ES-I3 (cell line): ENCODE results near the gene G3BP2.
"Not testable (repeated sequence)": the region's sequence is repeated elsewhere in the genome, so short reads cannot be mapped to it uniquely, and the experiment has no call there.

ENCODE experiments used
- H3K36me3 ChIP-seq: 2 replicates; pipeline ENCODE4 v1.6.1; 2013; ENCODE audit warnings: mild to moderate bottlenecking, low read length, control low read depth, moderate library complexity; ENCODE audit not compliant: insufficient read depth
- H3K4me1 ChIP-seq: 2 replicates; pipeline ENCODE4 v1.6.1; 2013; ENCODE audit warnings: mild to moderate bottlenecking, control low read depth, low read length; ENCODE audit not compliant: insufficient read depth
- H3K9ac ChIP-seq: 2 replicates; pipeline ENCODE4 v1.6.1; 2013; ENCODE audit warnings: low read depth, mild to moderate bottlenecking, low read length, moderate library complexity
- H3K9me3 ChIP-seq: 2 replicates; pipeline ENCODE4 v1.6.1; 2013; ENCODE audit warnings: mild to moderate bottlenecking, low read length, moderate library complexity; ENCODE audit not compliant: control insufficient read depth, insufficient read depth

G3BP2 gene

DNA sequence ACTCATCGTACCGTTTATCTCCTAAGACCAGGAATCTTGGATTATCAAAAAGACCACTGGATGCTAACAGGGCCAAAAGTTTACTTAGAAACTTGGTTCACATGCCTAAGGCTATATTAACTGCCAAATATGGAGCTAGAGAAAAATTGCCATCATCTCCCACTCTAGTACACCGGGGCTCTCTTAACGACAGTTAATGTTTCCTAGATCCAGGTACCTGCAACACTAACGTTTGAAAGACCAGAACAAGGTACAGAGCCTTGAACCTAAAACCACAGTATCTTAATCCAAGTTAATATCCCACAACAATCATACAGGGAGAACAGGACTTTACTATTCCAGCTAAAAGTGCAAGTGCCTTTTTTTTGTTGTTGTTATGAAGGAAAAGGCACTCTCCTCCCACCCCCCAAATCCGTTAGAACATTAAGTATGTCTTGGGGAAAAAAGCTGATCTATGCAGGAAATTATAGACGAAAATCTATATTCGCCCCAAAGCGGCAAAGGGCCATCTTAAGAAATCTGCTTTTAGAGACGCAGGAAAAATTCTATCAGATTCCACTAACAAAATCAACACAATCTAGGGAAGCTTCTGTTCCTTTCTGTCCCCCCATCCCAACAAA lies 1.3 kb downstream of the G3BP2 start:
- H3K36me3 ChIP-seq = no peaks in the 10 kb centered on the region
- no peaks in the 10 kb centered on the region for H3K9me3 ChIP-seq
- peaks cover 25% of the 10 kb centered on the region for H3K4me1 ChIP-seq
- H3K9ac ChIP-seq = peak overlapping the region; percentile 98

DNA sequence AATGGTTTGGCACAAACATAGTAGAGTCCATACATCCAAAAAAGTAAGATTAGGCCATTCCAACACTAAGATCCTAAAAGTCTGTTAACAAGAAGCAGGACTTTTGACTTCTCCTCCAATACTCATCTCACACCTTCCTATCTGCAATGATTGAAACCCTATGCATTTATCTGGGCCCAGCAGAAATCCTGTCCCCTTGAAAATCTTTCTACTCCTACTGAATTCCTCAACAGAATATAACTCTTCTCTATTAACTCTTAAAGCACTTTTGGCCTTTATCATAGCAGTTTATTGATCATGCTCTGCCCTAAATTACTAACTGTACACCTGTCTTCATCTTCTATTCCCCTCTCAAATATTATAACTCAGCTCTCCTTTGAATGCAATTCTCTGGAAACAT lies 4.6 kb downstream of the G3BP2 start:
- Histone ChIP-seq H3K4me1 (peaks cover 25% of the 10 kb centered on the region), H3K9ac (no peak overlapping the region), H3K9me3 (no peaks in the 10 kb centered on the region), H3K36me3 (no peaks in the 10 kb centered on the region)

DNA sequence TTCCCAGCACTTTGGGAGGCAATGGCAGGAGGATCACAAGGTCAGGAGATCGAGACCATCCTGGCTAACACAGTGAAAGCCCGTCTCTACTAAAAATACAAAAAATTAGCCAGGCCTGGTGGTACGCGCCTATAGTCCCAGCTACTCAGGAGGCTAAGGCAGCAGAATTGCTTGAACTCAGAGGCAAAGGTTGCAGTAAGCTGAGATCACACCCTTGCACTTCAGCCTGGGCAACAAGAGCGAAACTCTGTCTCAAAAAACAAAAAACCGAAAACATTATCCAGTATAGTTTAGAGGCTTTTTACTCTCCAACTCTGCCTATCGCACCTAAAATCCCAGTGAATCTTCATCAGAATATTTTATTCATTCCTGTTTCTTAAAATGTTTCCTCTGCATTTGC lies 5.6 kb downstream of the G3BP2 start:
- peaks cover 25% of the 10 kb centered on the region for H3K4me1 ChIP-seq
- H3K9ac ChIP-seq, H3K36me3 ChIP-seq, H3K9me3 ChIP-seq: not testable (repeated sequence)

DNA sequence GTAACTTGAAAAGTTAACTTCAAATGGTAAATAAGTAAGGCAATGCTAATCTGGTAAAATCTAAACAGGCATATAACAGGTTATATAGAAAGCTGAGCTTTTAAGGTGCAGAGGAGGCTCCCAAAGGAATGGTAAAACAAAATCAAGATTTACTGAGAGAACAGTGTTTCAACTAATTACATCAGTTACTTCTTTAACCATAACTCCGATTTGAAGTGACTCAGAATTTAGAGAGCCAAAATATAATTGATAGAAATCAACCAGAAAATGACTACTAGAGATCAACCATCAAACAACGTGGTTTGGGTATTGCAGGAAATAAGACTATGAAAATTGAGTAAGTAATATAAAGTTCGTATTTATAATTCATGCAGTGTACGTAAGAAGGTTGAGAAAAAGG lies 6.9 kb downstream of the G3BP2 start:
- peaks cover 24% of the 10 kb centered on the region for H3K4me1 ChIP-seq
- no peaks in the 10 kb centered on the region for H3K9me3 ChIP-seq
- peaks cover 8% of the 10 kb centered on the region; the same call in 1 of the 2 replicates for H3K36me3 ChIP-seq
- H3K9ac ChIP-seq = no peak overlapping the region

DNA sequence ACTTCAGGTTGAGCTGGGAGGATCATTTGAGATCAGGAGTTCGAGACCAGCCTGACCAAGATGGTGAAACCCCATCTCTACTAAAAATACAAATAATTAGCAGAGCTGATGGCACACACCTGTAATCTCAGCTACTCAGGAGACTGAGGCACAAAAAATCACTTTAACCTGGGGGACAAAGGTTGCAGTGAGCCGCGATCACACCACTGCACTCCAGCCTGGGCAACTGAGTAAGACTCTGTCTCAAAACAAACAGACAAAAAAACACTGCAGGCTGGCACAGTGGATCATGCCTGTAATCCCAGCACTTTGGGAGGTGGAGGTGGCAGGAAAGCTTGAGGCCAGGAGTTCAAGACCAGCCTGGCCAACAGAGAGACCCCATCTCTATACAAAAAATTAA lies 8.6 kb downstream of the G3BP2 start:
- H3K36me3 ChIP-seq = peaks cover 10% of the 10 kb centered on the region; the same call in 1 of the 2 replicates
- H3K4me1 ChIP-seq = peaks cover 14% of the 10 kb centered on the region
- H3K9me3 ChIP-seq, H3K9ac ChIP-seq: not testable (repeated sequence)

DNA sequence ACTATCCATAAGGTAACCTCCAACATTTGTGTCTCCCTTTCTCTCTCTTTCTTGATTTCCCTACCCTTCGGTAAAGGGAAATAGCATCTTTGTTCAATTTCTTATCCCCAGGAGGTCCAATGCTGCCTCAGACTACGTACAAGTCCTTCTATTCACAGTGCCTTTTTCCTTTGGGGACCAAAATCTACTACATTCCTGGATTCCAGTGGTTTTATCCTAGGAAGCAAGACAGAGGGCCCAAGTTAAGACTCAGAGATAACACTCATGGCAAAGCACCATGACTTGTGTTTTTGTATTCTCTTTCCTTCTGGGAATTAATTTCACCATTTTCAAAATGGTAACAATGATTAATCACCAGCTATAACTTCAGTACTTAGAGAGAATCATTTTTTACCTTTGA lies 10.6 kb downstream of the G3BP2 start:
- Histone ChIP-seq H3K9ac (no peak overlapping the region), H3K4me1 (peaks cover 4% of the 10 kb centered on the region; the same call in 1 of the 2 replicates), H3K36me3 (peaks cover 16% of the 10 kb centered on the region), H3K9me3 (no peaks in the 10 kb centered on the region)

DNA sequence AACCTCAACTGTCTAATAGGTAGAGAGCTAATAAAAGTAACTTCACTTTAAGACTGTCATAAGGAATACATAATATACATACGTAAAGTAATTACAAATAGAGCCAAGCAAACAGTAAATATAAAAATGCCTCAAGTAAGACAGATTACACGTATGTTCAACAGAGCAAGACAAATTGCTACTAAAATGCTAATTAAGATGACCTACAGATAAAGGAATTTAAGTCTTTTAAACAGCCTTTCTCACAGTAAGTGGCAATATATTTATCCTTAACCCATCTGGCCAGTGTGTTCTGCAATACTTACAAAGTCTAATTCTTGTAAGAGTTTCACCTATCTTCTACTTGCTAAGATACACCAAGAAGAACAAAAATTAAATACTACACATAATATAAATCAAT lies 12.7 kb downstream of the G3BP2 start:
- H3K9ac ChIP-seq = no peak overlapping the region
- no peaks in the 10 kb centered on the region for H3K4me1 ChIP-seq
- no peaks in the 10 kb centered on the region for H3K9me3 ChIP-seq
- H3K36me3 ChIP-seq = peaks cover 24% of the 10 kb centered on the region

DNA sequence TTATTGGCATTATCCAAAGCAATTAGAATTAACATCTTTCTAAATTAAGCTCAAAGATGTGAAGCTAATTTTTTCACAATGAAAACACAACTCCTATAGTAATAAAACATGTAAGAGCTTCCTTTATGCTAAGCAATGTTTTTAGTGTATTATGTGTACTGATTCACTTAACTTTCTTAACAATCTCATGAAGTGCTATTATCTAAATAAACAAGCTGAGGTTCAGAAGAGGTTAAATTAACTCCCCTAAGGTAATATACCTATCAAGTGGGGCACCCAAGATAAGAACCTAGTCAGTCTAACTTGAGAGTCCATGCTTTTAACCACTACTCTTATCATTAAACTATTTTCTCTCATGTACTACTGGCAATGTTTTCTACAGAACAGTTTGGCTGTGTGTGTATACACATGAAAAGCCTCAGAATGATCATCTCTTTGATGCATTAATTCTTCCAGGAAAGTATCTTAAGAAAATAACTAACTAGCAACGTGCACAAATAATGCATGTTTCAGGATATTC lies 13.6 kb downstream of the G3BP2 start:
- H3K36me3 ChIP-seq = peaks cover 24% of the 10 kb centered on the region

DNA sequence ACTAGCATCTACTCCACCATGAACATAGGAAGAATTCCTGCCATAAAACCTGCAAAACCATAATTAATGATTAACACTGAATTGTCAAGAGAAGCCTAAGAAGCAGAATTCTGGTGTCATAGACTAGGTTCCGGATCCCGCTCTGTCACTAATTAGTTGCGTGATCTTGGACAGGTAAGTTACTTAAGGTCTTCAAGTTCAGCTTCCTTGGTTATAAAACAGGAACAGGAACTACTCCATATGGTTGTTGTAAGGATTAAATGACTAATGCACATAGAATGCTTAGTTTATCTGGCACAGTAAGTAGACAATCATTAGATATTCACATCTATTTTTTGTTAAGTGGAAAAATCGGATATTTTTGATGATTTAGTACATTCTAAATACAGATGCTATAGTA lies 14.3 kb downstream of the G3BP2 start:
- Histone ChIP-seq H3K4me1 (peaks cover 4% of the 10 kb centered on the region; the same call in 1 of the 2 replicates), H3K9ac (no peak overlapping the region), H3K36me3 (peaks cover 31% of the 10 kb centered on the region), H3K9me3 (no peaks in the 10 kb centered on the region)

More for the DNA sequence above, 13.6 kb downstream of the G3BP2 start:
- no peaks in the 10 kb centered on the region for H3K9me3 ChIP-seq
- H3K4me1 ChIP-seq = peaks cover under 1% of the 10 kb centered on the region; the same call in 1 of the 2 replicates
- no peak overlapping the region for H3K9ac ChIP-seq

DNA sequence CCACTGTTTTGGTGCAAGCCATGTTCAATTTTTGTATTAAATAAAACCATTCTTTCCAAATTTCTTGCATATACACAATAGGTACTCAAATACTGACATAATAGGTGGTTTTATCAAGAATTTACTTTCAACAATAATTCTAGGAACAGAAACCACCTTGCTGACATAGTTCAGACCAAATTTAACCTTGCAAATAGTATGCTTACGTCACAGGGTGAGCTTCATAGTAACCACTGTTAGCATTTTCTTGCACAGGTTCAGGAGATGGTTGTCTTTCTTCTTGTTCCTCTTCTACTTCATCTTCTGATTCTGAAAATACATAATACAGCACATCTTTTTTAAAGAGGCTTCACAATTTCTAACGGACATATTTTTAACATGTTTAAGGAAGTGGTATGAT lies 17.6 kb downstream of the G3BP2 start:
- Histone ChIP-seq H3K9ac (no peak overlapping the region), H3K4me1 (peaks cover 4% of the 10 kb centered on the region; the same call in 1 of the 2 replicates), H3K36me3 (peaks cover 21% of the 10 kb centered on the region), H3K9me3 (no peaks in the 10 kb centered on the region)

DNA sequence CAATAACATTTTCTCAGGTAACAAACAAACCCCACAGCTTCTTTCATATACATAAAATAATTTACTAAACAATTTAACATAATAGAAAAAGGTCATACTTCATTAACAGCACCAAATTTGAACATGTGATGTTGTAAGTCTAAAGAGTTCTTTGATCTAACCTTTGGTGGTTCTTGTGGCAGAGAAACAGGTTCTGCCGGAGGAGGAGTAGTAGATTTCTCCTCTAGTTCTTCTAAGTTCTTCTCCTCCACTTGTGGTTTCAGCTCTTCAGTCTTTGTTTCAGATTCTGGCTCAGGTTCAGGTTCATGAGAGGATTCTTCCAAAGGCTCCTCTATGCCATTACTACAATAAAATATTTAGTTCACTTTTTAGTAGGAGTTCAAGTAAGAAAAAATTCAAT lies 18.3 kb downstream of the G3BP2 start:
- Histone ChIP-seq H3K36me3 (peaks cover 21% of the 10 kb centered on the region), H3K9me3 (no peaks in the 10 kb centered on the region), H3K9ac (no peak overlapping the region), H3K4me1 (peaks cover 4% of the 10 kb centered on the region; the same call in 1 of the 2 replicates)

DNA sequence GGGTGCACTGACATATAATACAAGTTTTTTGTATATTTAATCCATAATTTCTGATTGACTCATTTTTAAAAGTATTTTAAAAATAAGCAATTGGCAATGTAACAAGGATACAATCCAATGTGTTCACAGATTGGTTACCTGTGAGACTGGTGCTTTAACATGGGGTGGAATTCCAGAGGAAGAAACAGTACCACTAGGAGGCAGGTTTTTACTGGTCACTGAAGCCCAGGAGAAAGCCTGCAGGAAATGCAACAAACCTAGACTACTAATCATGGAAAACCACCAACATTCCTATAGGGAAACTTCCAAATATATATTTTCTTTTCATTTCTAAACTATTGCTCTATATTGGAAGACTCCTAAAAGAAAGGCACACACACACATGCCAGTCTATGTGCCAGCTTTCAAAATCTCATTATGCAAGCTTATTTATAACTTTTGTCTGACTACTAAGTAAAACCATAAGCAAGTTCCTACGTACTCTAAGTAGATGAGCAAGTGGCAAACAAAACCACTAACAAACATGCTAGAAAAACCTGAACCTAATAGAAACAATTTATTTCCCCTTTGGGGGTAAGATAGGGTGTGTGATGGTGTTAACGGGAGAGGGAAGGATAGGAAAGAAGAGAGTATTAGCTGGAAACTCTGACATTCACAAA lies 19.2 kb downstream of the G3BP2 start:
- H3K4me1 ChIP-seq = peaks cover 4% of the 10 kb centered on the region; the same call in 1 of the 2 replicates
- no peak overlapping the region for H3K9ac ChIP-seq
- no peaks in the 10 kb centered on the region for H3K9me3 ChIP-seq
- H3K36me3 ChIP-seq = peaks cover 26% of the 10 kb centered on the region

DNA sequence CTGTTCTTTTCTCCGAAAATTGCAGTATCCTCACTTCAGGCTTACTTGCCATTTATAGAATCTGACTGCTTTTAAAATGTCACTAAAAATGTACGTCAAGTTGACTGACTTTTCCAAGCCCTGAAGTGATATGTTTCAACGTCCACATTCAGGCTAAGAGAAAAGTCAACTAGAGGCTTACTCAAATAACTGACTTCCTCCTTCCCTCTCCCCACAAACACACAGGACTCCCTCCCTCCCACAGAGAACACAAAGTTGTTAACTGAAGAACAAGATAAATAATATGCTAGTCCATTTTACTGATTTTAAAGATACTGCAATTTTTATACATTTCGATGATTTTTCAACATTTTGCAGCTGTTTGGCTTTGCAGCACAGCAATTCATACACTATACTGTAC lies 29.1 kb downstream of the G3BP2 start:
- Histone ChIP-seq H3K9me3 (no peaks in the 10 kb centered on the region), H3K36me3 (peaks cover 24% of the 10 kb centered on the region), H3K4me1 (no peaks in the 10 kb centered on the region), H3K9ac (no peak overlapping the region)

DNA sequence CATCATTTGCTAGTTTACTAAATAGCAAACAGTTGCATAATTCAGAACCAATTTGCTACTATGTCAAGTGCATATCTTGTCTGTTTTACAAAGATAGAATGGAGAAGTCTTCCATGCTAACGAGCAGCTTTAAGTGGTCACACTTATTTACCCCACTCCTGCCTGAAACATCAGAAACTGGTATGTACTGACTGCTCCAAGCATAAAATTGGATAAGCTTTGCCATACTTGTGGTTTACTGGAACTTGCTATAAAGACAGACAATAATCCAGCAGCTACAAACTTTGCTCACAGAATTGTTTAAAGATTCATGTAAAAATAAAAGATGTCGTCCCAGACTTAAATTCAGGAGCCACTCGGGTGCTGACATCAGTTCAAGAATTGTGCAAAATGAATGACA lies 29.6 kb downstream of the G3BP2 start:
- H3K4me1 ChIP-seq = no peaks in the 10 kb centered on the region
- H3K36me3 ChIP-seq = peaks cover 24% of the 10 kb centered on the region
- H3K9me3 ChIP-seq = no peaks in the 10 kb centered on the region
- H3K9ac ChIP-seq = no peak overlapping the region

DNA sequence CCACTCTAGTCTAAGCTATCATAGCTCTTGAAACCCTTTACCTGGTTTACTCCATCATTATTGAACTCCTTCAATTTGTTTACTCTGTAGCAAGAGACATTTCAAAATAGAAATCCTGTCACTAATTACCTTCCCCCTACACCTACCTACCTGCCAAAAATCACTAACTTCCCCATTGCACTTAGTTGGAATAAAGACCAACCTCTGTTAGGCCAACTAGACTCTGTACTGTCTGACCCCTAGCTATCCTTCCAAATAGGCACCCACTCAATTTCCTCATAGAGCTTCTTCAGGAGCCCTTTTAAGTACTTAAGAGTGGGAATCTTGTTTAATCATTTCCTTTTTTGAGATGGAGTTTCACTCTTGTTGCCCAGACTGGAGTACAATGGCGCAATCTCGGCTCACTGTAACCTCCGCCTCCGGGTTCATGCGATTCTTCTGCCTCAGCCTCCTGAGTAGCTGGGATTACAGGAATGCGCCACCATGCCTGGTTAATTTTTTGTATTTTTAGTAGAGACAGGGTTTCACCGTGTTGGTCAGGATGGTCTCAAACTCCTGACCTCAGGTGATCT lies 34.0 kb downstream of the G3BP2 start:
- Histone ChIP-seq H3K9ac (no peak overlapping the region), H3K36me3 (peaks cover 4% of the 10 kb centered on the region), H3K4me1 (no peaks in the 10 kb centered on the region; the same call in 1 of the 2 replicates), H3K9me3 (no peaks in the 10 kb centered on the region)
